Hepatocyte (in vitro differentiated cells): ENCODE results near the gene CDK2AP2.

Experiments
- EZH2phosphoT487 ChIP-seq: fragments of 200-600 bp; sonication (generic); IDR thresholded peaks from one replicate; pipeline ENCODE4 v1.6.1; 2018; ENCODE audit warnings: antibody characterized with exemption, mild to moderate bottlenecking, low read depth, moderate library complexity; ENCODE audit not compliant: unreplicated experiment, severe bottlenecking
- TF ChIP-seq, protein P1 (sequence below): fragments of 200-600 bp; sonication (generic); IDR thresholded peaks from 2 replicates; pipeline ENCODE4 v1.5.1; 2016; ENCODE audit warnings: antibody characterized with exemption, mild to moderate bottlenecking; ENCODE audit not compliant: poor library complexity

DNA sequence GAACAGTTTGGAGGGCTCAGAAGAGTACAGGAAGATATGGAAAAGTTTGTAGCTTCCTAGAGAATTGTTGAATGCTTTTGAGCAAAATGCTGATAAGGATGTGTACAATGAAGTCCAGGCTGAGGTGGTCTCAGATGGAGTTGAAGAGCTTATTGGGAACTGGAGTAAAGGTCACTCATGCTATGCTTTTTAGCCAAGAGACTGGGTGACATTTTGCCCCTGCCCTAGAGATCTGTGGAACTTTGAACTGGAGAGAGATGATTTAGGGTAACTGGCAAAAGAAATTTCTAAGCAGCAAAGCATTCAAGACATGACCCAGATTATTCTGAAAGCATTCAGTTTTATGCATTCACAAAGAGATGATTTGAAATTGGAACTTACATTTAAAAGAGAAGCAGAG is 43.2 kb upstream of the CDK2AP2 start:
- TF ChIP-seq, protein P1, sequence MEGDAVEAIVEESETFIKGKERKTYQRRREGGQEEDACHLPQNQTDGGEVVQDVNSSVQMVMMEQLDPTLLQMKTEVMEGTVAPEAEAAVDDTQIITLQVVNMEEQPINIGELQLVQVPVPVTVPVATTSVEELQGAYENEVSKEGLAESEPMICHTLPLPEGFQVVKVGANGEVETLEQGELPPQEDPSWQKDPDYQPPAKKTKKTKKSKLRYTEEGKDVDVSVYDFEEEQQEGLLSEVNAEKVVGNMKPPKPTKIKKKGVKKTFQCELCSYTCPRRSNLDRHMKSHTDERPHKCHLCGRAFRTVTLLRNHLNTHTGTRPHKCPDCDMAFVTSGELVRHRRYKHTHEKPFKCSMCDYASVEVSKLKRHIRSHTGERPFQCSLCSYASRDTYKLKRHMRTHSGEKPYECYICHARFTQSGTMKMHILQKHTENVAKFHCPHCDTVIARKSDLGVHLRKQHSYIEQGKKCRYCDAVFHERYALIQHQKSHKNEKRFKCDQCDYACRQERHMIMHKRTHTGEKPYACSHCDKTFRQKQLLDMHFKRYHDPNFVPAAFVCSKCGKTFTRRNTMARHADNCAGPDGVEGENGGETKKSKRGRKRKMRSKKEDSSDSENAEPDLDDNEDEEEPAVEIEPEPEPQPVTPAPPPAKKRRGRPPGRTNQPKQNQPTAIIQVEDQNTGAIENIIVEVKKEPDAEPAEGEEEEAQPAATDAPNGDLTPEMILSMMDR, result no peak
- TF ChIP-seq EZH2phosphoT487, result no peak
